ENCODE results near the gene KHDRBS1. TPM values are rescaled to one million over a fixed set of nuclear protein-coding genes. Genes with fewer than 3 reads are reported as not detected.

KHDRBS1 gene
- total and polyA plus RNA-seq, 2 of the 13 experiments (the other 11 are each of a cell fraction or from before 2014, with no cell fraction given) = 25.1 to 39.0 TPM

DNA sequence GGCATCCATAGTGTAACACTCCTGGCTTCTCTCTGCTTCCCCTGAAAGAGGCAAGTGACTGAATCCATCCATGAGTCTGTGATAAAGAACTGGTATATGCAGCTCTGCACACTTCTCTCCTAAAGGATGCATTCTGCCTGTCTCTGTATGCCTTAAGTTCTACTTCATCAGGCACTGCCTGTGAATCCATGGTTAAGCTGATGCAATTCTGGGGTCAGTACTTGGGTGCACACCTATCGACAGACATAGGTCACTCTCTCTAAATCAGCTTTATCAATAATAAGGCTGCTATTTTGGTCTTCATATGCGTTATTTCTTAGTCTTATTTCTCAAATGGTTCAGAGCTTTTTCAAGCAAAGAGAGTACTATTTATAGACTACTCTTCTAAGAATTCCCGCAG is 42.8 kb upstream of the KHDRBS1 start:
- Histone ChIP-seq H3K9me3 (ENCODE audit: low read length) (no peaks in the 10 kb centered on the region), H4K20me1 (ENCODE audit: insufficient read depth, low read length) (no peaks in the 10 kb centered on the region), H3K79me2 (ENCODE audit: insufficient read depth, low read length) (no peaks in the 10 kb centered on the region), H3K27ac (ENCODE audit: extremely low read length, insufficient read depth, low read length) (no peak overlapping the region), H3K9ac (ENCODE audit: insufficient read depth, low read depth, low read length) (no peak overlapping the region), H2AFZ (ENCODE audit: low read length) (no peak overlapping the region), H3K4me2 (ENCODE audit: low read depth, low read length) (no peak overlapping the region), H3K4me1 (ENCODE audit: insufficient read depth, low read length) (no peaks in the 10 kb centered on the region), H3K36me3 (replicated peaks in 1 of 2; ENCODE audit: control insufficient read depth in 1 of 2, insufficient read depth in 2 of 2, low read length in 2 of 2) (no peaks in the 10 kb centered on the region), H3K27me3 (ENCODE audit: control insufficient read depth in 1 of 2, insufficient read depth in 2 of 2, low read length in 2 of 2) (peaks cover 0 to 4% of the 10 kb centered on the region in 2 experiments; a peak in 2 of 5 replicates), H3K4me3 (replicated peaks in 1 of 3; ENCODE audit: insufficient read depth in 1 of 3, low read depth in 2 of 3, low read length in 3 of 3) (no peak overlapping the region)
- intact Hi-C loops (cut with micrococcal nuclease; ENCODE audit: unreplicated experiment) (no loop called here), in situ Hi-C loops (cut with HindIII; ENCODE audit: extremely low pct_ligation_motif_present, low pct_unique_long_range_greater_than_20kb) (no loop called here)
- no TSS peak for BruUV-seq (replicated peaks)
- POLR2A ChIA-PET = no interaction called here
- DNase-seq (ENCODE audit: low spot score) (no peak), FAIRE-seq (no peak), ATAC-seq (no peak)
- TF ChIP-seq AGO1 (IDR thresholded peaks at IDR 0.05; ENCODE audit: low read depth, low read length, poor library complexity, severe bottlenecking) (no peak), ONECUT2 (CRISPR knock-in tag; IDR thresholded peaks at IDR 0.05) (no peak), PHB2 (IDR thresholded peaks at IDR 0.05; ENCODE audit: partially characterized antibody) (no peak), HINFP (CRISPR knock-in tag; IDR thresholded peaks at IDR 0.05; ENCODE audit: low read depth) (no peak), ZNF431 (CRISPR knock-in tag; IDR thresholded peaks at IDR 0.05; ENCODE audit: borderline replicate concordance, low read depth) (no peak), RAD21 (CRISPR knock-in tag; IDR thresholded peaks at IDR 0.05) (no peak), ZNF251 (CRISPR knock-in tag; IDR thresholded peaks at IDR 0.05) (no peak)
- TF ChIP-seq, protein P1, sequence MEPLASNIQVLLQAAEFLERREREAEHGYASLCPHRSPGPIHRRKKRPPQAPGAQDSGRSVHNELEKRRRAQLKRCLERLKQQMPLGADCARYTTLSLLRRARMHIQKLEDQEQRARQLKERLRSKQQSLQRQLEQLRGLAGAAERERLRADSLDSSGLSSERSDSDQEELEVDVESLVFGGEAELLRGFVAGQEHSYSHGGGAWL (CRISPR knock-in tag; IDR thresholded peaks at IDR 0.05) = no peak
- TF ChIP-seq, protein P2, sequence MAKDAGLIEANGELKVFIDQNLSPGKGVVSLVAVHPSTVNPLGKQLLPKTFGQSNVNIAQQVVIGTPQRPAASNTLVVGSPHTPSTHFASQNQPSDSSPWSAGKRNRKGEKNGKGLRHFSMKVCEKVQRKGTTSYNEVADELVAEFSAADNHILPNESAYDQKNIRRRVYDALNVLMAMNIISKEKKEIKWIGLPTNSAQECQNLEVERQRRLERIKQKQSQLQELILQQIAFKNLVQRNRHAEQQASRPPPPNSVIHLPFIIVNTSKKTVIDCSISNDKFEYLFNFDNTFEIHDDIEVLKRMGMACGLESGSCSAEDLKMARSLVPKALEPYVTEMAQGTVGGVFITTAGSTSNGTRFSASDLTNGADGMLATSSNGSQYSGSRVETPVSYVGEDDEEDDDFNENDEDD (CRISPR knock-in tag; IDR thresholded peaks at IDR 0.05; ENCODE audit: borderline replicate concordance) = no peak
- CTCF ChIA-PET (ENCODE audit: low intra/inter-chr PET ratio, low total read pairs) = no interaction called here
- 44% methylated on average over 3 of the region's 3 CpGs for WGBS (ENCODE audit: low lambda C conversion rate)
